PC-3 (cell line): ENCODE results near the gene HELQ. TPM values are rescaled to one million over a fixed set of nuclear protein-coding genes. Genes with fewer than 3 reads are reported as not detected.

Experiments used
- ATAC-seq: fragments of 200-7000 bp; cut with Tn5 transposase; 2 replicates; pipeline ENCODE4 v1.9.1; 2020; ENCODE audit warnings: mild to moderate bottlenecking, moderate library complexity
- BruUV-seq: library from RNA; stranded (reverse); fragments of 400-500 nt; replicated peaks from 2 replicates; lab custom pipeline; 2021; lab: Mats Ljungman, UMichigan
- CTCF ChIA-PET: fragments of 300-600 bp; sonication (Branson Sonifier 250); formaldehyde crosslinking; loops from one replicate; lab custom pipeline; 2022; ENCODE audit warnings: antibody characterized with exemption; lab: Charles Lee
- POLR2A ChIA-PET: fragments of 300-600 bp; sonication (Branson Sonifier 250); formaldehyde crosslinking; loops from one replicate; lab custom pipeline; 2022; ENCODE audit warnings: antibody characterized with exemption; ENCODE audit not compliant: unreplicated experiment; lab: Charles Lee
- DNase-seq: peaks from one replicate; pipeline ENCODE4 v3.0.0-alpha.2; 2015
- H2AFZ ChIP-seq: fragments of 300-600 bp; sonication (generic); 2 replicates; pipeline ENCODE4 v1.6.0; 2016; ENCODE audit warnings: antibody characterized with exemption, low read length
- H3F3A ChIP-seq: fragments of 300-600 bp; sonication (generic); one replicate; pipeline ENCODE4 v1.6.0; 2017; ENCODE audit warnings: antibody characterized with exemption, low read length, control low read depth, mild to moderate bottlenecking; ENCODE audit not compliant: unreplicated experiment
- H3K27ac ChIP-seq: fragments of 300-600 bp; sonication (generic); 2 replicates; pipeline ENCODE4 v1.5.1; 2016; ENCODE audit warnings: mild to moderate bottlenecking, low read length
- H3K27me3 ChIP-seq: fragments of 300-600 bp; sonication (generic); 2 replicates; pipeline ENCODE4 v1.6.1; 2016; ENCODE audit warnings: low read length, mixed read lengths
- H3K36me3 ChIP-seq: fragments of 300-600 bp; sonication (generic); 2 replicates; pipeline ENCODE4 v1.6.1; 2016; ENCODE audit warnings: low read depth, mixed run types, low read length, mixed read lengths
- H3K4me1 ChIP-seq: fragments of 300-600 bp; sonication (generic); 2 replicates; pipeline ENCODE4 v1.5.1; 2016; ENCODE audit warnings: low read length; ENCODE audit not compliant: insufficient read depth
- H3K4me2 ChIP-seq: fragments of 300-600 bp; sonication (generic); 2 replicates; pipeline ENCODE4 v1.6.0; 2016; ENCODE audit warnings: low read length
- H3K4me3 ChIP-seq: fragments of 300-600 bp; sonication (generic); 2 replicates; pipeline ENCODE4 v1.5.1; 2016; ENCODE audit warnings: mild to moderate bottlenecking, low read length, mixed read lengths
- H3K79me2 ChIP-seq: fragments of 300-600 bp; sonication (generic); 2 replicates; pipeline ENCODE4 v1.6.1; 2017; ENCODE audit warnings: low read length, mixed read lengths
- H3K9ac ChIP-seq: fragments of 300-600 bp; sonication (generic); 2 replicates; pipeline ENCODE4 v1.6.0; 2016; ENCODE audit warnings: mild to moderate bottlenecking, low read length
- H3K9me2 ChIP-seq: fragments of 300-600 bp; sonication (generic); replicated peaks from 2 replicates; pipeline ENCODE4 v1.6.1; 2016; ENCODE audit warnings: mixed run types, low read length, mixed read lengths
- H3K9me3 ChIP-seq: fragments of 300-600 bp; sonication (generic); 2 replicates; pipeline ENCODE4 v1.6.1; 2016; ENCODE audit warnings: low read length, mixed read lengths
- H4K20me1 ChIP-seq: fragments of 300-600 bp; sonication (generic); 2 replicates; pipeline ENCODE4 v1.6.1; 2016; ENCODE audit warnings: low read length, mixed read lengths
- CTCF ChIP-seq: fragments of 300-600 bp; sonication (generic); conservative IDR thresholded peaks from 2 replicates; pipeline ENCODE4 v1.5.1; 2017; ENCODE audit warnings: antibody characterized with exemption, low read depth, mild to moderate bottlenecking, low read length
- EZH2 ChIP-seq: fragments of 300-600 bp; sonication (generic); IDR thresholded peaks from one replicate; pipeline ENCODE4 v1.6.1; 2017; ENCODE audit warnings: antibody characterized with exemption, mild to moderate bottlenecking, low read length; ENCODE audit not compliant: unreplicated experiment
- EZH2phosphoT487 ChIP-seq: fragments of 300-600 bp; sonication (generic); IDR thresholded peaks from 2 replicates; pipeline ENCODE4 v1.6.1; 2018; ENCODE audit warnings: mild to moderate bottlenecking, antibody characterized with exemption, low read length, borderline replicate concordance
- intact Hi-C: fragments of 100-400 bp; cut with micrococcal nuclease; formaldehyde crosslinking; loops from 2 replicates; pipeline ENCODE4 v1.9.0; 2023
- total RNA-seq: library from RNA; depleted of rRNA; stranded (reverse); fragments of >200 nt; gene quantifications from 2 replicates; pipeline ENCODE4 v1.2.3, GENCODE V29; 2014

Gene HELQ
- total RNA-seq, 1 experiment from 2014 or later = 7.3 TPM

- intact Hi-C loops = no loop called here
- H3K27ac ChIP-seq = no peak overlapping the region
- no peaks in the 10 kb centered on the region for H3K27me3 ChIP-seq
- no peak for DNase-seq
- no peaks in the 10 kb centered on the region for H4K20me1 ChIP-seq
- no peaks in the 10 kb centered on the region for H3K36me3 ChIP-seq
- CTCF ChIA-PET = interaction anchor here (0.6 kb wide), 1 partner anchor 36 kb away, joined by 3 read pairs; no protein-coding TSS in a partner anchor
- H3K79me2 ChIP-seq = no peaks in the 10 kb centered on the region
- H3K9me3 ChIP-seq = no peaks in the 10 kb centered on the region
- H3K9ac ChIP-seq = no peak overlapping the region
- no peaks in the 10 kb centered on the region for H3F3A ChIP-seq
- no peak for TF ChIP-seq EZH2
- TF ChIP-seq CTCF = no peak
- no peak for TF ChIP-seq EZH2phosphoT487
- POLR2A ChIA-PET = no interaction called here
- no peak for ATAC-seq
- no peaks in the 10 kb centered on the region for H3K9me2 ChIP-seq
- no peak overlapping the region for H3K4me2 ChIP-seq
- no peak overlapping the region for H2AFZ ChIP-seq
- H3K4me3 ChIP-seq = no peak overlapping the region
- BruUV-seq = no TSS peak
- no peaks in the 10 kb centered on the region for H3K4me1 ChIP-seq
Observed at GRCh38 chr4:83371936-83372335, 83.7 kb downstream of the HELQ start.

- Histone ChIP-seq H3K27ac (no peak overlapping the region), H3K9me3 (no peaks in the 10 kb centered on the region), H2AFZ (no peak overlapping the region), H3F3A (no peaks in the 10 kb centered on the region), H3K79me2 (no peaks in the 10 kb centered on the region), H3K4me1 (no peaks in the 10 kb centered on the region), H3K4me2 (no peak overlapping the region), H3K36me3 (no peaks in the 10 kb centered on the region), H3K9me2 (no peaks in the 10 kb centered on the region), H3K27me3 (no peaks in the 10 kb centered on the region), H3K9ac (no peak overlapping the region), H3K4me3 (no peak overlapping the region), H4K20me1 (no peaks in the 10 kb centered on the region)
- POLR2A ChIA-PET = no interaction called here
- intact Hi-C loops = no loop called here
- ATAC-seq (no peak), DNase-seq (no peak)
- BruUV-seq = no TSS peak
- TF ChIP-seq CTCF (no peak), EZH2phosphoT487 (no peak), EZH2 (no peak)
- CTCF ChIA-PET = no interaction called here
Observed at GRCh38 chr4:83371235-83371634, 84.4 kb downstream of the HELQ start.

GRCh38 chr4:83370640-83370906, 85.0 kb downstream of the HELQ start:
- Histone ChIP-seq H2AFZ (no peak overlapping the region), H3K9me3 (no peaks in the 10 kb centered on the region), H3K79me2 (no peaks in the 10 kb centered on the region), H3K36me3 (no peaks in the 10 kb centered on the region), H4K20me1 (no peaks in the 10 kb centered on the region), H3K4me2 (no peak overlapping the region), H3K9me2 (no peaks in the 10 kb centered on the region), H3F3A (no peaks in the 10 kb centered on the region), H3K27ac (no peak overlapping the region), H3K4me3 (no peak overlapping the region), H3K9ac (no peak overlapping the region), H3K27me3 (no peaks in the 10 kb centered on the region), H3K4me1 (no peaks in the 10 kb centered on the region)
- intact Hi-C loops = no loop called here
- BruUV-seq = no TSS peak
- CTCF ChIA-PET = no interaction called here
- no peak for TF ChIP-seq EZH2
- TF ChIP-seq EZH2phosphoT487 = no peak
- no peak for TF ChIP-seq CTCF
- DNase-seq = no peak
- POLR2A ChIA-PET = no interaction called here
- ATAC-seq = no peak
